Fibroblast of pulmonary artery (primary cell): ENCODE data around the gene LFNG.

Source experiments
- DNase-seq: peaks from one replicate; pipeline ENCODE4 v3.0.0-alpha.2; 2010; ENCODE audit warnings: low read depth
- H3K4me3 ChIP-seq: replicated peaks from 2 replicates; pipeline ENCODE4 v1.5.1; 2011; ENCODE audit warnings: low read depth, mild to moderate bottlenecking, control low read depth, low read length, moderate library complexity
- TF ChIP-seq, protein P1 (sequence below): IDR thresholded peaks from 2 replicates; pipeline ENCODE4 v1.5.1; 2011; ENCODE audit warnings: mild to moderate bottlenecking, control low read depth, low read length, inconsistent platforms; ENCODE audit errors: missing control alignments

The LFNG gene

GRCh38 chr7:2493205-2494164 is 26.1 kb upstream of the LFNG start:
- no peak for DNase-seq
- no peak overlapping the region for H3K4me3 ChIP-seq
- TF ChIP-seq, protein P1, sequence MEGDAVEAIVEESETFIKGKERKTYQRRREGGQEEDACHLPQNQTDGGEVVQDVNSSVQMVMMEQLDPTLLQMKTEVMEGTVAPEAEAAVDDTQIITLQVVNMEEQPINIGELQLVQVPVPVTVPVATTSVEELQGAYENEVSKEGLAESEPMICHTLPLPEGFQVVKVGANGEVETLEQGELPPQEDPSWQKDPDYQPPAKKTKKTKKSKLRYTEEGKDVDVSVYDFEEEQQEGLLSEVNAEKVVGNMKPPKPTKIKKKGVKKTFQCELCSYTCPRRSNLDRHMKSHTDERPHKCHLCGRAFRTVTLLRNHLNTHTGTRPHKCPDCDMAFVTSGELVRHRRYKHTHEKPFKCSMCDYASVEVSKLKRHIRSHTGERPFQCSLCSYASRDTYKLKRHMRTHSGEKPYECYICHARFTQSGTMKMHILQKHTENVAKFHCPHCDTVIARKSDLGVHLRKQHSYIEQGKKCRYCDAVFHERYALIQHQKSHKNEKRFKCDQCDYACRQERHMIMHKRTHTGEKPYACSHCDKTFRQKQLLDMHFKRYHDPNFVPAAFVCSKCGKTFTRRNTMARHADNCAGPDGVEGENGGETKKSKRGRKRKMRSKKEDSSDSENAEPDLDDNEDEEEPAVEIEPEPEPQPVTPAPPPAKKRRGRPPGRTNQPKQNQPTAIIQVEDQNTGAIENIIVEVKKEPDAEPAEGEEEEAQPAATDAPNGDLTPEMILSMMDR = no peak

DNA sequence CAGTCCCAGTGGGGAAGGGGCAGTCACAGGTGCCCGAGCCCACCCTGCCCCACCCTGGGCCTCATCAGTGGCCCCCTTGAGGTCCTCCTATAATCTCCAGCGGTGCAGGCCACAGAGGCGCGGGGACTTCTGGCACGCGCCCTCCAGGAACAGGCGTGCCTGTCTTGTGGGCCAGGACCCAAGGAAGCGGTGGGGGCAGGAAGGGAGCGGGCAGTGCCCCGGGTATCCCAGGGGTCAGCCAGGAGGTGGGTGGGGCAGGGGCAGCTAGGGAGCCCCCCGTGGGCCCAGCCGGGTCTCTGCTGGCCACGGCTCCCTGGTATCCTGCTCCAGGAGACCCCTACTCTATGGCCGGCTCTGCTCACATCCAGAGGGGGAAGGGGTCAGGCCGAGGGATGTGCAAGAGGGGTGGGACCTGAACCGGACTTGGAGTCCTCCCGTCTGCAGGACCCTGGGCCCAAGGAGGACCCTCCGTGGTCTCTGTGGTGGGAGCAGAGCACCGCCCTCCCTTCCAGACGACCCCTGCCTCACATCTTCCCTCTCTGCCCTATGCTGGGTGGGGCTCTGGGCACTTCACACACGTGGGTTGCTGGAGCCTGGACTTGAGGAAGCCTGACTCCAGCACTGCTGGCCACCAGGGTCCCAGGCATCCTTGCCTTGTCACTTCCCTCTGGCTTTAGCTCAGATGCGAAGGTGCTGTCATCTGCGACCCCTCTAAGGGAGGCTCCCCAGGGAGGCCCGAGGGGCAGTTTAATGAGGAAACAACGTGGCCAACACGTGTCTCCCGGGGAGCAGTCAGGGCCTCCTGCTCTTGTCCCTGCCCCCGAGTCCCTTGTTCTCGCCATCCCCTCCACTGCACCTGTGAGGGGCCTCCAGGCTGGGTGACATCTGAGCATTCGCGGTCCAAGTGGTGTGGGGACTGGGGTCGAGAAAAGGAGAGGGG is 25.1 kb upstream of the LFNG start:
- TF ChIP-seq, protein P1 = no peak
- DNase-seq = no peak
- no peak overlapping the region for H3K4me3 ChIP-seq

DNA sequence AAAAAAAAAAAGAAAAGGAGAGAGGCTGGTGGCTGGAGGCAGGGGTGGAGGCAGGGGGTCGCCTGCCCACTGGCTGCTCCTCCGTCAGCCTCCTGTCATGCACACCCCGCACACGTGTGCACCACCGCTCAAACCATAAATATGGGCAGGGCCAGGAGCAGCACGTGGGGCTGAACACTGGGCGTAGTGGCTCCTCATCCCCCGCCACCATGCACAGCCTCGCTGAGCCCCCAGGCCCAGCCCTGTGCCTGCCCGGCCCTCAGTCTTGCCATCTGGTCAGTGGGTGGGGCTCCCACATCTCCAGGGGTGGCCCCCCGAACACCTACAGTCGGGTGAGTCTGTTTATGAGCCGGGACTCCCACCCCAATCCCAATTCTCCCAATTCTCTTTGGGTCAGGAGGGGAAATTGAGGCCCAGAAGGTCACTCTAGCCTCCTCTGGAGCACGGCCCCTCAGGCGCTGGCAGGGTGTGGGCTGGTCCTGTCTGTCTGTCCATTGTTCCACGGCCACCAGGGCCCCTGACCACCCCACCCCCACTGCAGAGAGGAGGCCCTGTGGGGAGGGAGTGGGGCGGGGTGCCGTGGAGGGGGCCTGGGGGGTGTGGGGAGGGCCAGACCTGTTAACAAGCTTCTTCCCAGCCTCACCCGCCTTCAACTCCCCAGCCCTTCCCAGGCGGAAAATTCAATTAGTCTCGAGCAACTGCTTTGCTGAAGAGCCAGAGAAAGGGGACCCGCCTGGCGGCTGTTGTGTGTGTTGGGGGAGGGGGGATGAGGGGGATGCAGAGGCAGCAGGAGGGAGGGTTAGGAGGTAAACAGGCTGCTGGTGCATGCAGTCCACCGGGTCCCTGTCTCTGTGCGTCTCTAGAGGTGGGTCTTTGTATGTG is 23.9 kb upstream of the LFNG start:
- DNase-seq = no peak
- H3K4me3 ChIP-seq = no peak overlapping the region
- TF ChIP-seq, protein P1 = no peak

- H3K4me3 ChIP-seq = no peak overlapping the region
- no peak for DNase-seq
- TF ChIP-seq, protein P1 = no peak
Observed at GRCh38 chr7:2496375-2496774, 23.2 kb upstream of the LFNG start.

DNA sequence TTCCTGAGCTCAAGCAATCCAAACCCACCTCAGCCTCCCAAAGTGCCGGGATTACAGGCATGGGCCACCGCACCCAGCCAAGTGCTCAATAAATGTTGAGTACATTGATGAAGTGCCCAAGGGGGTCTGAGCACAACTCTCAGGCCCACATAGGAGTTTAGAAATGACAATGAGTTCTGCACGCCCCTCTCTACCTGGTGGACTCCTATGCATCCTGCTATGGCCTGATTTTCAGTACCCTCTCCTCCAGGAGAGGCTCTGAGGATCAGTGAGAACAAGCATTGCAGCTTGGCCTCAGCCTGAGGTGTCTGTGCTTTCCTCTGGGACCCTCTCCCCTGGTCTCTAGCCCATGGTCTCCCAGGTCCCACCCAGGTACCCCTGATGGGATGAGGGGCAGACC is 22.5 kb upstream of the LFNG start:
- TF ChIP-seq, protein P1 = no peak
- no peak overlapping the region for H3K4me3 ChIP-seq
- DNase-seq = no peak
